ENCODE results near the gene OSM. TPM values are rescaled to one million over a fixed set of nuclear protein-coding genes. Genes with fewer than 3 reads are reported as not detected.

OSM gene
- total RNA-seq, 1 experiment from 2014 or later = not detected

DNA sequence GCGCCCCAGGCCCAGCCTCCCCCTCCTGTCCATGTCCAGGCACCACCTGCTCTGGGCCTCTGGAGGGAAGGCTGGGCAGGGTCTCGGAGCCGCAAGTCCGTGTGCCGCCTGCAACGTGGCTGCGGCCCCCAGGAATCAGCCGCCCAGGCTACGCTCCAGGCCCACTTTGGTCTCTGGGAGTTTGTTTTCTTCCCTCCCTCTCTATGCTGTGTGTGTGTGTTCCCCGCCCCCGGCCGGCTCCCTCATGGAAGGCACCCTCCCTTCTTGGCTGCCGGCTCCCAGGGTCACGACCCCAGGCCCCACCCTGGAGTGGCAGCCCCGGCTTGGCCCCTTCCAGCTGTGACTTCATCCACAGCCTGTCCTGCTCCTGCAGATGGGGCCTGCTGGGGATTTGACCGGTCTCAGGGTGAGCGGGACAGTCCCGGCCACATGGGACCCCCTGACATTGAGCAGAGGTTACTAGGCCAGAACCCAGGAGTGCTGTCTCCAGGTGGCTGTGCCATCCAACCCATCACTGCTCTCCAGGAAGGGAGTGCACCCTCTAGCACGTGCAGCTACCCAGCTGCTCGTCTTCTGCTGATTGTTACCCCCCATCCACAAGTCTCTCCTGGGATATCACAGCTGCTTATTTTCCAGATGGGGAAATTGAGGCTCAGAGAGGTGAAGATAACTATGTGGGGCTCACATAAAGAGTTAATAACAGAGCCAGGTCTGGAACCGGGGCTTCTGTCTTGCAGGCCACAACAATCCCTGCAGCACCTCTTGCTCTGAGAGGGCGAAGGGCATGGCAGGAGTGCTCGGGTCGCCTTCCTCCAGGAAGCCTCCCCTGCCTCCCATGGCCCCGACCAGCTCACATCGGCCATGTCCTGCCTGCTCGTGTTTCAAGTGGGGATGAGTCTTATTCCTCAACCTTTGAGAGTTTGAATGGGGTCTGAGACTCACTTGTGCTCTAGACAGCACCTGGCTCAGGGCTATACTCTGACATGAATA, 17.3 kb downstream of the OSM start:
- H3K9me2 ChIP-seq (ENCODE audit: insufficient read depth) = no peaks in the 10 kb centered on the region
- TF ChIP-seq YY1 (IDR thresholded peaks at IDR 0.05; ENCODE audit: extremely low read depth, insufficient replicate concordance, low read depth, low read length) (no peak), SRF (IDR thresholded peaks at IDR 0.05; ENCODE audit: low read depth) (no peak)
- no peak overlapping the region for H2AFZ ChIP-seq (ENCODE audit: low read depth, low read length, poor library complexity, severe bottlenecking)
- ATAC-seq = no peak
- peaks cover 0 to 19% of the 10 kb centered on the region in 2 experiments; a peak in 1 of 4 replicates for H3K36me3 ChIP-seq (ENCODE audit: control insufficient read depth in 1 of 2, insufficient read depth in 2 of 2, low read length in 2 of 2)
- H3K4me2 ChIP-seq (ENCODE audit: low read length) = peak overlapping the region; percentile 96
- intact Hi-C loops (cut with micrococcal nuclease) = loop anchor here (5.0 kb wide), 1 partner anchor 52 kb away; no protein-coding TSS in a partner anchor
- H3K27me3 ChIP-seq (ENCODE audit: insufficient read depth, low read length) = no peaks in the 10 kb centered on the region
- peaks cover 92% of the 10 kb centered on the region for H3K79me2 ChIP-seq (ENCODE audit: insufficient read depth, low read length)
- no peak overlapping the region for H3K4me3 ChIP-seq (replicated peaks in 1 of 2; ENCODE audit: low read depth in 1 of 2, low read length in 2 of 2)
- peaks cover 74 to 100% of the 10 kb centered on the region in 2 experiments for H3K4me1 ChIP-seq (ENCODE audit: control insufficient read depth in 1 of 2, insufficient read depth in 2 of 2, low read length in 2 of 2)
- ChIA-PET POLR2A (interaction anchor here (0.9 to 2.6 kb wide), 5 partner anchors 11 to 128 kb away, joined by 3 to 13 read pairs (median 7); no protein-coding TSS in a partner anchor), CTCF (no interaction called here), RAD21 (ENCODE audit: low non-redundant PET in 1 of 2, low total read pairs in 2 of 2, uncharacterized antibody in 2 of 2, unreplicated experiment in 2 of 2) (interaction anchor here in 1 of 2 experiments (1.6 kb wide), 1 partner anchor 141 kb away, joined by 3 read pairs; no protein-coding TSS in a partner anchor)
- H3K9ac ChIP-seq (ENCODE audit: low read length) = peak overlapping the region; percentile 84
- no TSS peak for BruUV-seq (replicated peaks)
- peak overlapping the region; percentile 85 for H3K27ac ChIP-seq (ENCODE audit: low read depth, low read length)
- no peaks in the 10 kb centered on the region for H4K20me1 ChIP-seq (ENCODE audit: insufficient read depth)
- DNase-seq (ENCODE audit: low read depth, low spot score) = no peak
- no peaks in the 10 kb centered on the region for H3K9me3 ChIP-seq (ENCODE audit: control insufficient read depth in 1 of 2, insufficient read depth in 1 of 2, low read depth in 1 of 2, low read length in 2 of 2)

- no peak for ATAC-seq
- no peaks in the 10 kb centered on the region for H3K9me3 ChIP-seq (ENCODE audit: control insufficient read depth in 1 of 2, insufficient read depth in 1 of 2, low read depth in 1 of 2, low read length in 2 of 2)
- H3K27ac ChIP-seq (ENCODE audit: low read depth, low read length) = peak overlapping the region; percentile 85
- no peak overlapping the region for H3K4me3 ChIP-seq (replicated peaks in 1 of 2; ENCODE audit: low read depth in 1 of 2, low read length in 2 of 2)
- peak overlapping the region; percentile 84 for H3K9ac ChIP-seq (ENCODE audit: low read length)
- H3K9me2 ChIP-seq (ENCODE audit: insufficient read depth) = no peaks in the 10 kb centered on the region
- H3K79me2 ChIP-seq (ENCODE audit: insufficient read depth, low read length) = peaks cover 91% of the 10 kb centered on the region
- H2AFZ ChIP-seq (ENCODE audit: low read depth, low read length, poor library complexity, severe bottlenecking) = no peak overlapping the region
- DNase-seq (ENCODE audit: low read depth, low spot score) = no peak
- RAD21 ChIA-PET (ENCODE audit: low non-redundant PET in 1 of 2, low total read pairs in 2 of 2, uncharacterized antibody in 2 of 2, unreplicated experiment in 2 of 2) = interaction anchor here in 1 of 2 experiments (0.6 kb wide), 1 partner anchor 14 kb away, joined by 3 read pairs; no protein-coding TSS in a partner anchor
- TF ChIP-seq REST (IDR thresholded peaks at IDR 0.05; ENCODE audit: low read depth) (no peak), EZH2phosphoT487 (IDR thresholded peaks at IDR 0.05; ENCODE audit: borderline replicate concordance) (no peak), SIN3A (IDR thresholded peaks at IDR 0.05; ENCODE audit: low read depth) (no peak)
- no TSS peak for BruUV-seq (replicated peaks)
- intact Hi-C loops (cut with micrococcal nuclease) = no loop called here
- peak overlapping the region; percentile 96 for H3K4me2 ChIP-seq (ENCODE audit: low read length)
- H3K4me1 ChIP-seq (ENCODE audit: control insufficient read depth in 1 of 2, insufficient read depth in 2 of 2, low read length in 2 of 2) = peaks cover 66 to 100% of the 10 kb centered on the region in 2 experiments
- H4K20me1 ChIP-seq (ENCODE audit: insufficient read depth) = no peaks in the 10 kb centered on the region
- H3K27me3 ChIP-seq (ENCODE audit: insufficient read depth, low read length) = no peaks in the 10 kb centered on the region
- POLR2A ChIA-PET = no interaction called here
- CTCF ChIA-PET = no interaction called here
- H3K36me3 ChIP-seq (ENCODE audit: control insufficient read depth in 1 of 2, insufficient read depth in 2 of 2, low read length in 2 of 2) = peaks cover 4 to 19% of the 10 kb centered on the region in 2 experiments; a peak in 3 of 4 replicates
Measured at GRCh38 chr22:30248484-30248883, 18.2 kb downstream of the OSM start.

Measured in HCT116 (cell line).